RKO (cell line): ENCODE measurements around the gene ILF2.

Experiments
- DNase-seq: peaks from one replicate; pipeline ENCODE4 v3.0.0-alpha.2; 2016; ENCODE audit warnings: low spot score

ILF2 gene

DNA sequence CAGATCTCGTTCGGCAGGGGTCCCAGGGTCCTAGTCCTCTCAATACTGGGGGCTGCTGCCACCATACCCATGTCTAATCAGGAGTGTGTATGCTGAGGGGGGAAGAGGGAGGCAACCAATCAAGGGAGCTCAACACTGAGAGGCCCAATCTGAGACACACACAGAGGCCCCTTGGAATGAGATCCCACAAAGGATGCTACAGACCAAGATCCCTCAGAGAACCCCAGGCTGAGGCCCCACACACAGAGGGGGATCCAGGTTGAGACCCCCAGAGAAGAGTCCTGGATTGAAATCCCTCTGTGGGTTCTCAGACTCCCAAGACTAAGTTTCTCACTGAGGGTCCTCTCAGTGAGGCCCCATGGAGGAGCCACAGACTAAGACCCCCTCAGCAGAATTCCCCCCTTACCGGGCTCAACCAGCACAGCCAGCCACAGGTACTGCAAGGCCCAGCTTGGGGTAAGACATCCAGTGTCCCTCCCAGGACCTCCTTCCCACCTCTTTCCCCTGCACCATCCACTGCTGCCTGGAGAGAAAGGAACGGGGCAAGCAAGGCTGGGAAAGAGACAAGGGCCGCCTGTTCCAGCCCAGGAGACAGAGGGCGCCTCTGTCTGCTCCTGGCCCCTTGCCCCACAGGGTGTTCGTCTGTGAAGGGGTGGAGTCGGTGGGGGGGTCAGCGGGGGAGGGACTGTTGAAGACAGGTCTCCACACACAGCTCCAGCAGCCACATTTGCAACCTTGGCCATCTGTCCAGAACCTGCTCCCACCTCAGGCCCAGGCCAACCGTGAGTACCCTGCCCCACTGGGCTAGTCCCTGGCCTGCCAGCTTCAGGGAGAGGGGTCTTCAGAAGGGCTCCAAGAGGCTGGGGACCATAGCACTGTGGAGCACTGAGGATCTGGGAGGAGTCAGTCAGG is 42.8 kb downstream of the ILF2 start, which contains the start of gene S100A1:
TSS of gene S100A1 (plus strand) at position 720 of the 912 bp plus-strand sequence. CDS start 2,088 bp downstream, outside the sequence.
- no peak for DNase-seq

- DNase-seq, result peak; percentile 94
Measured at GRCh38 chr1:153626904-153627714, 43.7 kb downstream of the ILF2 start, which contains the start of gene S100A13. S100A13 (minus strand) TSS chr1:153627505; CDS start chr1:153626472, 1,033 bp downstream.

DNA sequence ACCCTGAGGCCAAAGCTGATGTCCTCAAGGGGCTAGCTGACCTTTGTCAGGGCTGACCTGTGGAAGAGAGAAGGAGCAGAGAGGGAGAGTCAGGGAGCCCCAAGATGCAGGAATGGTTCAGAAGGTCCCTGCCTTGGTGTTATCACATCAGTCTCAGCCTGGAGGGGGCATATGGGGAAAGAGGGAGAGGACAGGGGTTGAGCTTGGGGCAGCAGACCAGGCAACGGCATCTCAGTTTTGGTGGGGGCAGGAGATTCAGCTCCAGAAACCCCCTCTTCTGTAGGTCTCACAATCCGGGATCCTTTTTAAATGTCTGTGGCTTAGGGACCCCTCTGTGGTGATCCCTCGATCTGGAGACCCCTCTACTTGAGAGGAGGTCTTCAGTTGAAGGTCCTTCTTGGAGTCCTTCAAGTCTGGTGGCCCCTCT is 44.3 kb downstream of the ILF2 start:
- DNase-seq, result no peak

GRCh38 chr1:153624965-153625611 is 45.7 kb downstream of the ILF2 start:
- DNase-seq, result no peak

- DNase-seq, result no peak
Measured at GRCh38 chr1:153623101-153623500, 47.7 kb downstream of the ILF2 start.

DNA sequence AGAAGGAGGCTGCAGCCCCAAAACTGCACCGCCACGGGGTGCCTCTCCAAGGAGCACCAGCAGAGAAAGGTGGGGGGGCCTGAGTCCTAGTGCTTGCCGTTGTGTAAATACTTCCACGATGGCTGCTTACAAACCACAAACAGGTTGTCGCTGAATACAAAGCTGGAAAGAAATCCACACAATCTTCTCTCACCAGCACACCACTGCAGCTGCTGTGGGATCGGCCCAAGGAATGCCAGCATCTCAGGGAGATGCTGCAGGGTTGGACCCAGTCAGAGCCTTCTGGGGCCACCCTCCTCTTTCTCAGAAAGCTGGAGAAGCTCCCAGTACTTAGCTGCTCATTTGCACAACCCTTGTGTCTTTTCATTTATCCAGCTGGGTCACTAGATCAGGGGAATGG is 51.6 kb downstream of the ILF2 start:
- DNase-seq, result no peak

DNA sequence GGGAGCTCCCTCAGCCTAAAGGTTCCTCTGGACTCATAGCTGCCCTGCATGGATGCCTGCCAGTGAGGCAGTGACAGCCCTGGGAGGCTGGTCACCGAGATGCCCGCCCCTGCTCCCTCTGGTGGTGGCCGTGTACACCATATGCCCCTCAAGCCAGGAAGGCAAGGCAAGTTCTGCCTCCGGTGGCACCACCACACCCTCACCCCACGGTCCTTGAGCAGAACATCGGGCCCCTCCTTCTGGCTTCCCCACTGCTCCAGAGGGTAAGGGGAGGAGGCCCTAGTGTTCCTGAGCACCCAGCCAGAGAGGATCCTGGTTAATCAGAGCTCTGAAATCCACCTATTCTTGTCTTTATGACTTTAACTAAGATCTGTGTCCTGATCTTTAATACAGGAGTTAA is 53.1 kb downstream of the ILF2 start:
- DNase-seq, result peak; percentile 85

DNA sequence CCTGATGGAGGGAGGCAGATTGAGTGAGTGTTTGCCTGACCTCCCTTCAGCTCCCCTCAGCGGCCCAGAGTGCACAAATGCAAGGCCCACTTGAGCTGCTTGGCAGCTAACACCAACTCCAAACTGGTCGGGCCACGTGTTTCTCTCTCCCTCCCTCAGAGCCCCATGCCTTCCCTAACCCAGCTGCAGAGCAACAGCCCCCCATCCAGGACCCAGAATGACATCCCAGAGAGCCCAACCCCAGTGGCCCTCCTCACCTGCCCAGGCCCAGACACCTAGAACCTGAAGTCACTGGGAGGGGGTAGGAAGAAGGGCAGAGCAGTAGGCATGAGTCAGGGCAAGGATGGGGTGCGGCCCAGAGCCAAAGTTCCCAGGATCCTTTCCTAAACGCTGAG is 53.9 kb downstream of the ILF2 start:
- no peak for DNase-seq

DNA sequence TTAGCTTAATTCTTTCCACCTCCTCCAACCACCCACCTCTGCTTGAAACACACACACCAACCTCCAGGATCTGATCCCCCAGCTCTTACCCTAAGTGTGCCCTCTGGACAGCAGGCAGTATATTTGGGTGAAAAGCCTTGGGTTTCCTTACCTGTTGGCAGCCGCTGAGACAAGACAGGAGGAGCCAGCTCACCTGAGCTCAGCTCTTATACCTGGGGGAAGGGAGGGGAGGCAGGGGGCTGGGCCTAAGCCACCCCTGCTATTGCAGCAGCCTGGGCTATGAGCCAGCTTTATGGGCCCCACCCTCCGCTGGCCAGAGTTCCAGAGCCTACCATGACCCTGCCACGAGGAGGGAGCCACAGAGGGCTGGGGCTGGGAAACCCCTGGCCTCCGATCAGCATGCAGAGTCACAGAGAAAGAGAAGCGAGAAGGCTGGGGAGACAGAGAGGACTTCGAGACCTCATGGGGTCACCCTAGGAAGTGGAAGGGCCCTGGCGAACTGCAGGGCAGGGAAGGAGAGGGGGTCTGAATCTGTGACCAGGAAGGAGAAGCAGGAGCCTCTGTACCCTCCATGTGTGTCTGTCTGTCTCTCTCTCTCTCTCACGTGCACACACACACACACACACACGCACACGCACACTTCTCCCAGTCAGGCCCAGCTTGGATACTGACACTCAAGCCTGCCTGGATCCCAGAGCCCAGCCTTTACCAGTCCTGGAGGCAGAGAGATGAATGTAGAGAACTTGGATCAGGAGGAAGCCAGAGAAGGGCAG is 54.5 kb downstream of the ILF2 start, which contains the start of gene S100A14:
TSS of gene S100A14 (minus strand) at position 182 of the 773 bp plus-strand sequence. CDS start 467 bp downstream, outside the sequence.
- DNase-seq, result no peak

GRCh38 chr1:153615406-153615805 is 55.4 kb downstream of the ILF2 start:
- no peak for DNase-seq

- no peak for DNase-seq
Measured at GRCh38 chr1:153614906-153615305, 55.9 kb downstream of the ILF2 start.

- no peak for DNase-seq
Measured at GRCh38 chr1:153614189-153614900, 56.4 kb downstream of the ILF2 start.

DNA sequence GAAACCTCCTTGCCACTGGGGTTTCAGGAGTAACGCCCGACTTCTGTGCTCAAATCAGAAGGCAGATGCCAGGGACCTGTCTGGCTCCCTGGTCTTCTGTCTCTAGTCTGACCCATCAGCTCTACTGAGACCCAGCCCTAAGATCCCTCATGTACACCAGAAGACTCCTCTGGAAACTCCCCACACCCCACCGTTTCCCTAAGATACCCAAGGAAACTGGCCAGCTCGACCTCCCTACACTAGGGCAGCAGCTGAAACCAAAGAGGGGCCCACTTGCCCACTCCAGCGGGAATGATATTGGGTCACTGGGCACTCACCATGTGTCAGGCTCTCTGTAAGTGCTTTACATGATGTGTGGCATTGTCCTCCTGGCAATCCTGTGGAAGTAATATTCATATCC is 57.4 kb downstream of the ILF2 start:
- DNase-seq, result peak; percentile 55

- DNase-seq, result peak; percentile 89
Measured at GRCh38 chr1:153612755-153613331, 58.0 kb downstream of the ILF2 start, which contains the start of gene S100A16. S100A16 (minus strand) TSS chr1:153613137; CDS start chr1:153608151, 4,986 bp downstream.

DNA sequence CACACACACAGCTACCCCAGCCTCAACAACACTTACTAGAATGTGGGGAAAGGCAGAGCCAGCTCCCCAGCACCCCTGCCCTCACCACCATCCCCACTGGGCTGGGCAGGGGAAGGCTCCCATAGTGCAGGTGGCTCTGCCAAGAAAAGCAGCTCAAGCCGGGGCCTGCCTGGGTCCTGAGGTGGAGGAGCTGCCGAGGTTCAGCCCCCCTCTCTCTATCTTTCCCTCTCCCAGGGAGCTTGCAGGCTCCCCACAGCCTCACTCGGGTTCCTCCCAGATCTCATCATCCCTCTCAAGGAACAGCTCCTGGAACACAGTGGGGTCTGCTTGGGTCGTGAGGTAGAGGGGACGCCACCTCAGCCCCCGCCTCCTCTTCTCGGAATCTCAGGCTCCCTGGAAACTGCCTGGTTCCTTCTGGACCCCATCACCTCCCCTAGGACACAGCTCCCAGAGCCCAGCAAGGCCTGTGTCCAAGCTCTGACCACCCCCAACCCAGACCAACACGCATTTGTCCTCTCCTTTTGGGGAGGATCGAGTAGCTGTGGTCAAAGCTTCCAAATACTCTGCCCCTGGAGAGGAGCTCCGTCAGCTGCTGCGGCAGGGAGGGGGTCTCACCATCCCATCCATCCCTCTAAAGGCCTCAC is 58.6 kb downstream of the ILF2 start:
- DNase-seq, result no peak
